Kidney (tissue), 14 donors: ENCODE data around the gene ADPRS. TPM values are rescaled to one million over a fixed set of nuclear protein-coding genes. Genes with fewer than 3 reads are reported as not detected.

Source experiments
- DNase-seq, 5 donors: peaks; one replicate each; pipeline ENCODE4 v3.0.0-alpha.2; 2013 to 2020
- FAIRE-seq: peaks from 2 replicates; lab custom pipeline; 2012; peaks lifted over from hg19 to GRCh38; lab: Jason Lieb, UNC
- H3K27ac ChIP-seq, 2 donors: one replicate each; pipeline ENCODE4 v1.7.0; 2013; ENCODE audit warnings: low read depth in 2 of 2, low read length in 2 of 2, inconsistent platforms in 1 of 2
- H3K27me3 ChIP-seq: one replicate; pipeline ENCODE4 v1.7.1; 2013; ENCODE audit warnings: low read length, inconsistent platforms; ENCODE audit not compliant: control insufficient read depth, insufficient read depth
- H3K36me3 ChIP-seq, 3 donors: one replicate each; pipeline versions ENCODE4 v1.7.0 to v1.7.1; 2013; ENCODE audit warnings: low read length in 3 of 3, control low read depth in 1 of 3, inconsistent platforms in 1 of 3; ENCODE audit not compliant: insufficient read depth in 3 of 3, control insufficient read depth in 2 of 3
- H3K4me1 ChIP-seq, 3 donors: one replicate each; pipeline versions ENCODE4 v1.7.0 to v1.7.1; 2013; ENCODE audit warnings: low read length in 3 of 3, inconsistent platforms in 1 of 3, low read depth in 1 of 3; ENCODE audit not compliant: control insufficient read depth in 2 of 3, insufficient read depth in 2 of 3
- H3K4me3 ChIP-seq, 3 donors: one replicate each; pipeline versions ENCODE4 v1.7.0 to v1.8.1; 2013; ENCODE audit warnings: low read length in 3 of 3, control low read depth in 1 of 3, inconsistent platforms in 1 of 3
- H3K9ac ChIP-seq, 3 donors: one replicate each; pipeline versions ENCODE4 v1.7.0 to v1.7.1; 2013; ENCODE audit warnings: low read length in 3 of 3, control low read depth in 1 of 3, inconsistent platforms in 1 of 3
- H3K9me3 ChIP-seq, 3 donors: one replicate each; pipeline versions ENCODE4 v1.7.0 to v1.7.1; 2013; ENCODE audit warnings: low read length in 3 of 3, control low read depth in 1 of 3, inconsistent platforms in 1 of 3; ENCODE audit not compliant: control insufficient read depth in 2 of 3, insufficient read depth in 1 of 3
- CTCF ChIP-seq: IDR thresholded peaks from 3 replicates; pipeline ENCODE4 v1.5.1; 2012; ENCODE audit warnings: mild to moderate bottlenecking, moderate library complexity, borderline replicate concordance; ENCODE audit not compliant: insufficient read depth; ENCODE audit errors: extremely low read depth
- intact Hi-C: fragments of 100-400 bp; cut with DNase I; formaldehyde crosslinking; loops from one replicate; pipeline ENCODE4 v1.11.1; 2022
- polyA plus RNA-seq: library from polyadenylated mRNA; stranded (reverse); fragments of 350-450 nt; fragmentation: Illumina TruSeq; extraction: RNeasy Lipid Tissue Mini Kit (QIAGEN cat#74804); gene quantifications from one replicate; pipeline ENCODE4 v1.2.3, GENCODE V29; 2014; ENCODE audit warnings: low read depth, low replicate concordance; ENCODE audit not compliant: insufficient read depth
- total RNA-seq: library from RNA; stranded (reverse); fragmentation: NEBNext Ultra II Directional; extraction: Animal tissue kit (Norgen Biotek cat#: 25700); gene quantifications from one replicate; pipeline ENCODE4 v1.2.1, GENCODE V29; 2021
- donor health status: control.
- donor health status: control.
- donor health status: control.
- donor health status: control.
- donor health status: control.
- donor health status: DM: yes; HTN: yes; CAD: no.
- donor health status: Normal renal cell carcinoma (clear cell type).

ADPRS gene
- total and polyA plus RNA-seq, 2 donors from 2014 or later, result 26.9 to 36.4 TPM

GRCh38 chr1:36051821-36052220, 36.9 kb upstream of the ADPRS start:
- no peak for DNase-seq
- no peak for TF ChIP-seq CTCF
- intact Hi-C loops, result no loop called here
- Histone ChIP-seq H3K27ac (no peak overlapping the region), H3K9me3 (no peaks in the 10 kb centered on the region), H3K4me1 (no peaks in the 10 kb centered on the region), H3K4me3 (no peak overlapping the region), H3K9ac (no peak overlapping the region), H3K36me3 (peaks cover 3 to 7% (median 3%) of the 10 kb centered on the region in 3 donors), H3K27me3 (no peaks in the 10 kb centered on the region)
- FAIRE-seq, result no peak

GRCh38 chr1:36053978-36054377, 34.7 kb upstream of the ADPRS start:
- TF ChIP-seq CTCF, result no peak
- Histone ChIP-seq H3K4me1 (no peaks in the 10 kb centered on the region), H3K9me3 (no peaks in the 10 kb centered on the region), H3K36me3 (peaks cover 3 to 7% (median 3%) of the 10 kb centered on the region in 3 donors), H3K27ac (no peak overlapping the region), H3K4me3 (no peak overlapping the region), H3K27me3 (no peaks in the 10 kb centered on the region), H3K9ac (no peak overlapping the region)
- DNase-seq, result no peak
- intact Hi-C loops, result no loop called here
- no peak for FAIRE-seq

GRCh38 chr1:36055706-36056105, 33.0 kb upstream of the ADPRS start:
- FAIRE-seq, result no peak

More at GRCh38 chr1:36055706-36056105, 33.0 kb upstream of the ADPRS start:
- no peaks in the 10 kb centered on the region for H3K27me3 ChIP-seq
- no peak for DNase-seq
- no peak overlapping the region for H3K4me3 ChIP-seq
- no peak overlapping the region for H3K27ac ChIP-seq
- intact Hi-C loops, result no loop called here
- H3K9me3 ChIP-seq, result no peaks in the 10 kb centered on the region
- peaks cover 3 to 7% (median 3%) of the 10 kb centered on the region in 3 donors for H3K36me3 ChIP-seq
- no peak for TF ChIP-seq CTCF
- no peak overlapping the region for H3K9ac ChIP-seq
- no peaks in the 10 kb centered on the region for H3K4me1 ChIP-seq
